HCT116 (cell line): ENCODE results near the gene CAPN13. TPM values are rescaled to one million over a fixed set of nuclear protein-coding genes. Genes with fewer than 3 reads are reported as not detected.

Experiments
- ATAC-seq: fragments of 200-7000 bp; cut with Tn5 transposase; 2 replicates; pipeline ENCODE4 v1.9.1; 2020; ENCODE audit warnings: mild to moderate bottlenecking, moderate library complexity
- BruUV-seq: library from RNA; stranded (reverse); fragments of 400-500 nt; replicated peaks from 2 replicates; lab custom pipeline; 2021; lab: Mats Ljungman, UMichigan
- CTCF ChIA-PET: fragments of 300-600 bp; sonication (Branson Sonifier 250); formaldehyde crosslinking; loops from one replicate; lab custom pipeline; 2021; ENCODE audit warnings: antibody characterized with exemption; lab: Charles Lee
- POLR2A ChIA-PET: fragments of 300-600, 350-600 bp; sonication (Branson Sonifier 250); formaldehyde crosslinking; loops from one replicate; lab custom pipeline; 2021; ENCODE audit warnings: antibody characterized with exemption; lab: Charles Lee
- RAD21 ChIA-PET, 2 experiments: fragments of 300-600 bp; sonication (Branson Sonifier 250); formaldehyde crosslinking; loops; one replicate each; lab custom pipeline; 2023; ENCODE audit warnings: low total read pairs in 2 of 2; ENCODE audit not compliant: uncharacterized antibody in 2 of 2, unreplicated experiment in 2 of 2, low non-redundant PET in 1 of 2; lab: Charles Lee
- DNase-seq: peaks from one replicate; pipeline ENCODE4 v3.0.0-alpha.2; 2010; ENCODE audit warnings: low read depth, low spot score
- H2AFZ ChIP-seq: fragments of 200-600 bp; shearing (Covaris generic), sonication (generic); 2 replicates; pipeline ENCODE4 v1.6.1; 2017; ENCODE audit warnings: low read depth, mixed run types, mixed read lengths, antibody characterized with exemption, low read length; ENCODE audit not compliant: poor library complexity, severe bottlenecking
- H3K27ac ChIP-seq: 2 replicates; pipeline ENCODE4 v1.5.1; 2012; ENCODE audit warnings: low read depth, low read length
- H3K27me3 ChIP-seq: fragments of 200-600 bp; sonication (generic); 2 replicates; pipeline ENCODE4 v1.6.1; 2016; ENCODE audit warnings: mixed run types, low read length, mixed read lengths; ENCODE audit not compliant: insufficient read depth
- H3K36me3 ChIP-seq, 2 experiments: fragments of 200-500 bp in 1 of 2; fragments of 200-600 bp in 1 of 2; sonication (Bioruptor generic) in 1 of 2; sonication (generic) in 1 of 2; 2 replicates each; pipeline versions ENCODE4 v1.5.1 to v1.6.1; 2014 to 2016; ENCODE audit warnings: low read length in 2 of 2, inconsistent platforms in 1 of 2, mixed read lengths in 1 of 2, mixed run types in 1 of 2; ENCODE audit not compliant: insufficient read depth in 2 of 2, control insufficient read depth in 1 of 2
- H3K4me1 ChIP-seq, 2 experiments: fragments of 200-600 bp in 1 of 2; sonication (generic) in 1 of 2; 2 replicates each; pipeline versions ENCODE4 v1.5.1 to v1.6.1; 2012 to 2017; ENCODE audit warnings: low read length in 2 of 2, inconsistent platforms in 1 of 2, mild to moderate bottlenecking in 1 of 2, mixed read lengths in 1 of 2, mixed run types in 1 of 2, moderate library complexity in 1 of 2; ENCODE audit not compliant: insufficient read depth in 2 of 2, control insufficient read depth in 1 of 2
- H3K4me2 ChIP-seq: fragments of 200-600 bp; sonication (generic); 2 replicates; pipeline ENCODE4 v1.6.1; 2017; ENCODE audit warnings: mixed run types, low read length, mixed read lengths
- H3K4me3 ChIP-seq, 2 experiments: fragments of 200-600 bp in 1 of 2; sonication (generic) in 1 of 2; replicated peaks in 1 of 2; 2 replicates each; pipeline ENCODE4 v1.5.1; 2011 to 2016; ENCODE audit warnings: low read length in 2 of 2, control low read depth in 1 of 2, low read depth in 1 of 2, mild to moderate bottlenecking in 1 of 2, mixed read lengths in 1 of 2, mixed run types in 1 of 2
- H3K79me2 ChIP-seq: fragments of 200-600 bp; sonication (generic); 2 replicates; pipeline ENCODE4 v1.6.1; 2017; ENCODE audit warnings: mild to moderate bottlenecking, mixed run types, low read length, moderate library complexity, mixed read lengths; ENCODE audit not compliant: insufficient read depth
- H3K9ac ChIP-seq: fragments of 200-600 bp; sonication (generic); 2 replicates; pipeline ENCODE4 v1.6.1; 2016; ENCODE audit warnings: low read length, mixed read lengths
- H3K9me2 ChIP-seq: fragments of 200-600 bp; sonication (generic), shearing (Covaris generic); 2 replicates; pipeline ENCODE4 v1.6.1; 2017; ENCODE audit warnings: mixed run types, mild to moderate bottlenecking, moderate library complexity; ENCODE audit not compliant: insufficient read depth
- H3K9me3 ChIP-seq, 2 experiments: fragments of 200-500 bp in 1 of 2; fragments of 200-600 bp in 1 of 2; sonication (Bioruptor generic) in 1 of 2; sonication (generic) in 1 of 2; 2 replicates each; pipeline ENCODE4 v1.6.1; 2014 to 2017; ENCODE audit warnings: low read length in 2 of 2, mixed read lengths in 2 of 2, inconsistent platforms in 1 of 2, low read depth in 1 of 2, mild to moderate bottlenecking in 1 of 2, mixed run types in 1 of 2, moderate library complexity in 1 of 2; ENCODE audit not compliant: control insufficient read depth in 1 of 2, insufficient read depth in 1 of 2
- H4K20me1 ChIP-seq: fragments of 200-600 bp; sonication (generic), shearing (Covaris generic); 2 replicates; pipeline ENCODE4 v1.6.1; 2017; ENCODE audit warnings: mixed run types, mild to moderate bottlenecking, moderate library complexity; ENCODE audit not compliant: insufficient read depth
- ATF3 ChIP-seq: IDR thresholded peaks from 2 replicates; pipeline ENCODE4 v1.6.1; 2012
- CBX3 ChIP-seq: IDR thresholded peaks from 2 replicates; pipeline ENCODE4 v1.6.1; 2012; ENCODE audit warnings: low read depth
- EGR1 ChIP-seq: IDR thresholded peaks from 2 replicates; pipeline ENCODE4 v1.6.1; 2012; ENCODE audit warnings: low read depth
- ELF1 ChIP-seq: IDR thresholded peaks from 2 replicates; pipeline ENCODE4 v1.6.1; 2012; ENCODE audit warnings: low read depth, borderline replicate concordance
- EZH2 ChIP-seq: fragments of 200-600 bp; sonication (generic); IDR thresholded peaks from 2 replicates; pipeline ENCODE4 v1.6.1; 2017; ENCODE audit warnings: antibody characterized with exemption, mixed run types
- EZH2phosphoT487 ChIP-seq: fragments of 200-600 bp; IDR thresholded peaks from 2 replicates; pipeline ENCODE4 v1.6.1; 2018; ENCODE audit warnings: antibody characterized with exemption, borderline replicate concordance
- FOSL1 ChIP-seq: IDR thresholded peaks from 2 replicates; pipeline ENCODE4 v1.6.1; 2012; ENCODE audit warnings: low read depth
- JUND ChIP-seq: IDR thresholded peaks from 2 replicates; pipeline ENCODE4 v1.6.1; 2012
- RAD21 ChIP-seq: IDR thresholded peaks from 2 replicates; pipeline ENCODE4 v1.6.1; 2012; ENCODE audit warnings: low read depth, mild to moderate bottlenecking
- REST ChIP-seq: IDR thresholded peaks from 2 replicates; pipeline ENCODE4 v1.6.1; 2012; ENCODE audit warnings: low read depth
- SIN3A ChIP-seq: IDR thresholded peaks from 2 replicates; pipeline ENCODE4 v1.6.1; 2012; ENCODE audit warnings: low read depth
- SP1 ChIP-seq: IDR thresholded peaks from 2 replicates; pipeline ENCODE4 v1.6.1; 2012; ENCODE audit warnings: low read depth
- SRF ChIP-seq: IDR thresholded peaks from 2 replicates; pipeline ENCODE4 v1.6.1; 2012; ENCODE audit warnings: low read depth
- TCF7L2 ChIP-seq: IDR thresholded peaks from 2 replicates; pipeline ENCODE4 v1.7.0; 2011; ENCODE audit warnings: borderline replicate concordance, inconsistent platforms; ENCODE audit not compliant: insufficient read depth, insufficient read length; ENCODE audit errors: extremely low read depth
- YY1 ChIP-seq: IDR thresholded peaks from 2 replicates; pipeline ENCODE4 v1.6.1; 2011; ENCODE audit warnings: low read length, low read depth, moderate library complexity, mild to moderate bottlenecking; ENCODE audit not compliant: insufficient replicate concordance; ENCODE audit errors: extremely low read depth
- ZFX ChIP-seq: fragments of 450-650 bp; IDR thresholded peaks from 2 replicates; pipeline ENCODE4 v1.6.1; 2017
- intact Hi-C: fragments of 100-400 bp; cut with micrococcal nuclease; formaldehyde crosslinking; loops from 2 replicates; pipeline ENCODE4 v1.10.0; 2022
- total RNA-seq: library from RNA; stranded (reverse); gene quantifications from one replicate; pipeline ENCODE4 v1.2.1, GENCODE V29; 2021; ENCODE audit not compliant: unreplicated experiment

CAPN13 gene
- total RNA-seq, 1 experiment from 2014 or later, result 0.25 TPM

DNA sequence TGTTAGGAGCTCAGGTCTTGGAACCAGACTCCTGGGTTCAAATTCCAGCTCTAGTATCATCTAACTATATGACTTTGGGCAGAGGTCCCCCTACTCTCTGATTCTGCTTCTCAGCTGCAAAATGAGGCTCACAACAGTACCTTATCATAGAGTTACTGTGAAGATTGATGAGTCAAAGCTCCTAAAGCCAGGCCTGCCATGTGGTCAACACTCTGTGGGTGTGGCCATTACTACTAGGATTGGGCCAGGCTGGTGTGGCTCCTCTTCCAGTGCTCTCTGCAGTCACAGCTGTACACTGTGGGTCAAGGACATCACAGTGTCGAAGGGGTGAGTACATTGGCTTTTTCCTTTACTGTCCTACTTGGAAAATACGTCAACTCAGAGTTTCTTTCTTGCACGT is 22.6 kb downstream of the CAPN13 start (continued):
- no peak for TF ChIP-seq YY1
- TF ChIP-seq RAD21, result no peak
- TF ChIP-seq CBX3, result no peak
- no peak for TF ChIP-seq JUND
- TF ChIP-seq SIN3A, result no peak
- TF ChIP-seq EGR1, result no peak
- TF ChIP-seq EZH2, result no peak
- TF ChIP-seq FOSL1, result no peak
- no peak for TF ChIP-seq ZFX

DNA sequence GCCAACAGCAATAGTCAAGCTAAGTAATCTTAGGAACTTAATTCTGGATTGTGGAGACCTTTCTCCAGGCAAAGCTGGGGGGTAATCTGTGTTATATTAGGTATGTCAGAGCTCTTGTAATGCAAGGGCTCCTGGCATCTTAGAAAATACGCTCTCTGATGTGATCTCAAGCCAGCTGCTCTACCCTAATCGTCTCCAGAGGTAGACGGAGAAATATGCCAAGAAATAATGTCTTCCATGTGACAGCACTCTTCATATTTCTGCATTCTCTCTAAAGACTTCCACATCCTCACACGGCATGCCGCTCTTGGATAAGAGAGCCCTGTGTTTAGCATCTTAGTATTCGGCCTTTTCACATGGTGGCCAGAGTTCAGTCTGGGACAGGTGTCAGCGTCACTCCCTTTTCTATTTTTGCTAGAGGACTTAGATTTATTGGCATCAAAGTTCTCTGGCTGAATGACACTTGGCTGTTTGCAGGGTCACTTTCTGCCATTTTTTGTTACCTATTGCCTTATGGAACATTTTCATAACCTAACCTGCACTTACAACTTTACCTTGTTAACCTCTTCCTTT is 25.2 kb downstream of the CAPN13 start:
- H3K27ac ChIP-seq, result no peak overlapping the region
- ChIA-PET POLR2A (no interaction called here), RAD21 (no interaction called here), CTCF (no interaction called here)
- no peaks in the 10 kb centered on the region for H3K9me3 ChIP-seq
- H3K36me3 ChIP-seq, result no peaks in the 10 kb centered on the region
- no peak overlapping the region for H2AFZ ChIP-seq
- TF ChIP-seq ELF1 (no peak), REST (no peak), FOSL1 (no peak), SP1 (no peak), EZH2phosphoT487 (no peak), SRF (no peak), ATF3 (no peak), ZFX (no peak), TCF7L2 (no peak)
- no TSS peak for BruUV-seq
- DNase-seq, result no peak
- 0 out of 2 replicates have a peak, but pooled peaks cover 13% of the 10 kb centered on the region for H3K27me3 ChIP-seq
- no peaks in the 10 kb centered on the region; the same call in 1 of the 2 replicates for H4K20me1 ChIP-seq
- H3K4me3 ChIP-seq, result no peak overlapping the region
- H3K4me1 ChIP-seq, result no peaks in the 10 kb centered on the region
- no peak for ATAC-seq
- no peaks in the 10 kb centered on the region for H3K9me2 ChIP-seq
- H3K9ac ChIP-seq, result no peak overlapping the region
- H3K79me2 ChIP-seq, result no peaks in the 10 kb centered on the region
- intact Hi-C loops, result no loop called here
- H3K4me2 ChIP-seq, result no peak overlapping the region
